Stomach smooth muscle (tissue), 2 donors: Measurements from ENCODE around the gene CADPS.

Source experiments
- H3K27ac ChIP-seq: one replicate; pipeline ENCODE4 v1.7.0; 2013; ENCODE audit warnings: mild to moderate bottlenecking, low read length, inconsistent platforms
- H3K27me3 ChIP-seq, 2 donors: one replicate each; pipeline ENCODE4 v1.7.0; 2013; ENCODE audit warnings: low read length in 2 of 2; ENCODE audit not compliant: insufficient read depth in 2 of 2, control insufficient read depth in 1 of 2
- H3K36me3 ChIP-seq, 2 donors: one replicate each; pipeline ENCODE4 v1.7.0; 2013; ENCODE audit warnings: low read length in 2 of 2; ENCODE audit not compliant: control insufficient read depth in 2 of 2, insufficient read depth in 2 of 2
- H3K4me1 ChIP-seq: one replicate; pipeline ENCODE4 v1.7.0; 2013; ENCODE audit warnings: low read length; ENCODE audit not compliant: control insufficient read depth, insufficient read depth
- H3K4me3 ChIP-seq, 2 donors: one replicate each; pipeline ENCODE4 v1.7.0; 2013; ENCODE audit warnings: low read length in 2 of 2
- H3K9ac ChIP-seq, 2 donors: one replicate each; pipeline ENCODE4 v1.7.0; 2013; ENCODE audit warnings: low read length in 2 of 2, mild to moderate bottlenecking in 1 of 2
- H3K9me3 ChIP-seq, 2 donors: one replicate each; pipeline ENCODE4 v1.7.0; 2013; ENCODE audit warnings: low read length in 2 of 2; ENCODE audit not compliant: control insufficient read depth in 2 of 2
- donor health status: healthy.
- donor health status: Pancreatic carcinoma.

Gene CADPS

GRCh38 chr3:62718515-62719320 lies 156.5 kb downstream of the CADPS start:
- no peaks in the 10 kb centered on the region for H3K9me3 ChIP-seq
- no peak overlapping the region for H3K27ac ChIP-seq
- H3K4me3 ChIP-seq = no peak overlapping the region
- peaks cover 0 to 4% of the 10 kb centered on the region in 2 donors for H3K27me3 ChIP-seq
- no peaks in the 10 kb centered on the region for H3K4me1 ChIP-seq
- H3K9ac ChIP-seq = no peak overlapping the region
- no peaks in the 10 kb centered on the region for H3K36me3 ChIP-seq

DNA sequence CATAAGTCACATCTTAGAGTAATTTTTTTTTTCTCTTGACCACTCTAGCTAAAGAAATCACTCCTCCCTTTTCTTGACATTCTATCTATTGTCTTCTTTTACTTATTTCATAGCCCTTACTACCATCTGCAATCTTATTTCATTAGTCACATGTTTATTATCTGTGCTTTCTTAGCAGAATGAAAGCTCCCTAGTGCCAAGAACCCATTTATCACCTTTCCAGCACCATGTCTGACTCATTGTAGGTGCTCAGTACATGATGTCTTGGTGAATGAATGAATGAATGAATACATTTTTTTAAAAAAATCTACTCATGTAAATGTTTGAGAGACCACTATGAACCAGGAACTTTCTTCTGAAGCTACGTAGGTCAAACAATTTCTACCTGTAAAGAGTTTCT lies 157.2 kb downstream of the CADPS start:
- no peaks in the 10 kb centered on the region for H3K36me3 ChIP-seq
- no peak overlapping the region for H3K27ac ChIP-seq
- H3K9ac ChIP-seq = no peak overlapping the region
- no peaks in the 10 kb centered on the region for H3K4me1 ChIP-seq
- no peaks in the 10 kb centered on the region for H3K9me3 ChIP-seq
- peaks cover 0 to 4% of the 10 kb centered on the region in 2 donors for H3K27me3 ChIP-seq
- H3K4me3 ChIP-seq = no peak overlapping the region

DNA sequence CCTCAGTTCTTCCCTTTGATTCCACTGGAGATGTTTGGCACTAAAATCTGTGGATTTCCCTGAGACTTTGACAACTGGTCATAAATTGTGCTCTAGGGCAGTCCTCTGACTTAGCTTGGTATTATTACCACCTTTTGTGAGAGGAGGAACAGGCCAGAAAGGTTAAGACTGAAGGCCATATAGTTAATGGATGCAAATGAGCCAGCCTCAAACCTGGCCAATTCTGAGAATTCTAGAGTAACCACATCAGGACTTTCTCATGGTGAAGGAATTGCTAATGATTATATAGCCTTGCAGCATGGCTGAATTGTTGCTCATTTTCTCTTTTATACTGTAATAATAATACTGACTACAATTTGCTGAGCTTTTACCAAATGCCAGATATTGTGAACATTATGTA lies 162.5 kb downstream of the CADPS start:
- no peak overlapping the region for H3K27ac ChIP-seq
- H3K4me1 ChIP-seq = peaks cover 5% of the 10 kb centered on the region
- H3K9ac ChIP-seq = no peak overlapping the region
- H3K9me3 ChIP-seq = no peaks in the 10 kb centered on the region
- no peaks in the 10 kb centered on the region for H3K27me3 ChIP-seq
- H3K36me3 ChIP-seq = no peaks in the 10 kb centered on the region
- H3K4me3 ChIP-seq = no peak overlapping the region

- Histone ChIP-seq H3K27ac (no peak overlapping the region), H3K36me3 (no peaks in the 10 kb centered on the region), H3K4me3 (no peak overlapping the region), H3K9me3 (no peaks in the 10 kb centered on the region), H3K27me3 (no peaks in the 10 kb centered on the region), H3K4me1 (peaks cover 5% of the 10 kb centered on the region), H3K9ac (no peak overlapping the region)
Measured at GRCh38 chr3:62710751-62711150, 164.5 kb downstream of the CADPS start.

- Histone ChIP-seq H3K27me3 (no peaks in the 10 kb centered on the region), H3K4me1 (peaks cover 5% of the 10 kb centered on the region), H3K9ac (no peak overlapping the region), H3K36me3 (no peaks in the 10 kb centered on the region), H3K9me3 (no peaks in the 10 kb centered on the region), H3K27ac (no peak overlapping the region), H3K4me3 (no peak overlapping the region)
Measured at GRCh38 chr3:62708638-62709373, 166.4 kb downstream of the CADPS start.

- Histone ChIP-seq H3K4me1 (peaks cover 5% of the 10 kb centered on the region), H3K9ac (no peak overlapping the region), H3K27me3 (no peaks in the 10 kb centered on the region), H3K4me3 (no peak overlapping the region), H3K9me3 (no peaks in the 10 kb centered on the region), H3K36me3 (no peaks in the 10 kb centered on the region), H3K27ac (no peak overlapping the region)
Measured at GRCh38 chr3:62705721-62706120, 169.5 kb downstream of the CADPS start.

DNA sequence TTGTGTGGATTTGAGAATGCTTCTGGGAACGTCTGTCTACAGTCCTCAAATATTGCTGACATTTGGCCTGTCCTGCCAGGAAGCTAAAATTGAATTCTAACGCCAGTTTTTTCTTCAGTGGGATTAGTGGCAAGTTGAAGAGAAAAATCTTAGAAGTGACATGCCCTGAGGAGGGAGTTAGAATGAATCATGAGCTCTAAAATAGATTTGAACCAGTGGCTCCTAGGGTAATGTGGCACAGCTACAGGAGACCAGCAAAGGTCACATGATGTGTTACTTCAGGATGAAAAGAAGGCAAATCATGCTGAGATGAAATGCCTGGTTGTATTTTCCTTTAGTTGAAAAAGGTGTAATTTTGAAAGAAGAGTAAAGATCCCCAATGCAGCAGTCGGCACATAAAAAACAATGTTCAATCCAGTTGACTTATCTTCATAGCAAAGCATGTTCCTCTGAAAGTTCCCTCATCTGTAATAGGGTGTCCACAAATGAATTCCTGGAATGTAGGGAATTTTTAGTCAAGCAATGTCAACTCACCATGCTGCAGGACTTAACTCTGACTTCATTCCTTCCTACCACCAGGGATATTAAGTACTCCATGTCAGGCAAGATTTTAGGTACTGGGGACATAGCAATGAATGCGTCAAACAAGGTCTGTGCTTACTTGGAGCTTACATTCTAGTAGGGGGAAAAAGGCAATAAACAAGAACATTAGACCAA lies 171.6 kb downstream of the CADPS start:
- H3K4me1 ChIP-seq = no peaks in the 10 kb centered on the region
- H3K9ac ChIP-seq = no peak overlapping the region

DNA sequence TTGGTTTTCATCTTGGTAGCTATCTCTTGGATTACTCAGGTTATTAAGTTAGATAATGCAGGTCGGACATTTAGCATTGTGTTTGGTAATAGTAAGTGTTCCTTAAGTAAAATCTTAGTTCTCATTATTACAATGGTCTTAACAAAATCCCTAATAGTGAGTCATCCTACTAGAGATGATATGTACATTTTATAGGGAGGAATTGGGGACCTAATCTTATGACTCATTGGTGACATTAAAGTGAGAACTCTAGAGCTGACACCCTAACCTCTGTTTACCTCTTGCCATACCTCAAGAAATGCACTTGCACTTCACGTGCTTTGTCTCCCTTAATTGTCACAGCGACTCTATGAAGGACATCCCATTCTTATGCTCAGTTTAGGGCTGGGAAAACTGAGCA lies 174.9 kb downstream of the CADPS start:
- Histone ChIP-seq H3K36me3 (no peaks in the 10 kb centered on the region), H3K9me3 (no peaks in the 10 kb centered on the region), H3K4me3 (no peak overlapping the region), H3K27me3 (no peaks in the 10 kb centered on the region), H3K27ac (no peak overlapping the region), H3K9ac (no peak overlapping the region), H3K4me1 (no peaks in the 10 kb centered on the region)

More for the DNA sequence above, 171.6 kb downstream of the CADPS start:
- no peaks in the 10 kb centered on the region for H3K36me3 ChIP-seq
- no peaks in the 10 kb centered on the region for H3K27me3 ChIP-seq
- H3K4me3 ChIP-seq = no peak overlapping the region
- no peaks in the 10 kb centered on the region for H3K9me3 ChIP-seq
- no peak overlapping the region for H3K27ac ChIP-seq

DNA sequence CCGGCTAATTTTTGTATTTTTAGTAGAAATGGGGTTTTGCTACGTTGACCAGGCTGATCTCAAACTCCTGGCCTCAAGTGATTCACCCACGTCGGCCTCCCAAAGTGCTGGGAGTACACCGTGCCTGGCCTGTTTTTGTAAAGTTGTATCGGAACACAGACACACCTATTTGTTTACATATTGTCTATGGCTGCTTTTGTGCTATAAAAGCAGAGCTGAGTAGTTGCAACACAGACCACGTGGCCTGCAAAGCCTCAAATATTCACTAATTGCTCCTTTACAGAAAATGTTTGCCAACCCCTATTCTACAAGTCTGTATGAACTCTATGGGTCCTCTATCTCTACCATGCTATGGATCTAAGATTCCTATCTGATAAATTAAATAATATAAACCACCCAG lies 175.5 kb downstream of the CADPS start:
- no peak overlapping the region for H3K27ac ChIP-seq
- no peaks in the 10 kb centered on the region for H3K36me3 ChIP-seq
- H3K9me3 ChIP-seq = no peaks in the 10 kb centered on the region

GRCh38 chr3:62696011-62696410 lies 179.2 kb downstream of the CADPS start:
- H3K4me3 ChIP-seq = no peak overlapping the region
- no peak overlapping the region for H3K27ac ChIP-seq
- no peaks in the 10 kb centered on the region for H3K9me3 ChIP-seq
- no peaks in the 10 kb centered on the region for H3K4me1 ChIP-seq
- no peak overlapping the region for H3K9ac ChIP-seq
- no peaks in the 10 kb centered on the region for H3K36me3 ChIP-seq
- no peaks in the 10 kb centered on the region for H3K27me3 ChIP-seq

More for the DNA sequence above, 175.5 kb downstream of the CADPS start:
- no peak overlapping the region for H3K4me3 ChIP-seq
- H3K9ac ChIP-seq = no peak overlapping the region
- no peaks in the 10 kb centered on the region for H3K27me3 ChIP-seq
- H3K4me1 ChIP-seq = no peaks in the 10 kb centered on the region
